ENCODE measurements around the gene PSIP1.

GRCh38 chr9:15485836-15486666 is 24.7 kb downstream of the PSIP1 start:
- TF ChIP-seq, protein P1, sequence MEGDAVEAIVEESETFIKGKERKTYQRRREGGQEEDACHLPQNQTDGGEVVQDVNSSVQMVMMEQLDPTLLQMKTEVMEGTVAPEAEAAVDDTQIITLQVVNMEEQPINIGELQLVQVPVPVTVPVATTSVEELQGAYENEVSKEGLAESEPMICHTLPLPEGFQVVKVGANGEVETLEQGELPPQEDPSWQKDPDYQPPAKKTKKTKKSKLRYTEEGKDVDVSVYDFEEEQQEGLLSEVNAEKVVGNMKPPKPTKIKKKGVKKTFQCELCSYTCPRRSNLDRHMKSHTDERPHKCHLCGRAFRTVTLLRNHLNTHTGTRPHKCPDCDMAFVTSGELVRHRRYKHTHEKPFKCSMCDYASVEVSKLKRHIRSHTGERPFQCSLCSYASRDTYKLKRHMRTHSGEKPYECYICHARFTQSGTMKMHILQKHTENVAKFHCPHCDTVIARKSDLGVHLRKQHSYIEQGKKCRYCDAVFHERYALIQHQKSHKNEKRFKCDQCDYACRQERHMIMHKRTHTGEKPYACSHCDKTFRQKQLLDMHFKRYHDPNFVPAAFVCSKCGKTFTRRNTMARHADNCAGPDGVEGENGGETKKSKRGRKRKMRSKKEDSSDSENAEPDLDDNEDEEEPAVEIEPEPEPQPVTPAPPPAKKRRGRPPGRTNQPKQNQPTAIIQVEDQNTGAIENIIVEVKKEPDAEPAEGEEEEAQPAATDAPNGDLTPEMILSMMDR (IDR thresholded peaks at IDR 0.05), result peak; percentile 67
- TF ChIP-seq EZH2 (IDR thresholded peaks at IDR 0.05; ENCODE audit: borderline replicate concordance, insufficient read depth, low read depth, low read length, poor library complexity, severe bottlenecking), result no peak

Measured in B cell (primary cell).